ENCODE results near the gene HAP1. TPM values are rescaled to one million over a fixed set of nuclear protein-coding genes. Genes with fewer than 3 reads are reported as not detected.

The HAP1 gene
- total and polyA plus RNA-seq, 2 of the 8 experiments (the other 6 are each of a cell fraction or from before 2014, with no cell fraction given) = 2.3 to 3.6 TPM

DNA sequence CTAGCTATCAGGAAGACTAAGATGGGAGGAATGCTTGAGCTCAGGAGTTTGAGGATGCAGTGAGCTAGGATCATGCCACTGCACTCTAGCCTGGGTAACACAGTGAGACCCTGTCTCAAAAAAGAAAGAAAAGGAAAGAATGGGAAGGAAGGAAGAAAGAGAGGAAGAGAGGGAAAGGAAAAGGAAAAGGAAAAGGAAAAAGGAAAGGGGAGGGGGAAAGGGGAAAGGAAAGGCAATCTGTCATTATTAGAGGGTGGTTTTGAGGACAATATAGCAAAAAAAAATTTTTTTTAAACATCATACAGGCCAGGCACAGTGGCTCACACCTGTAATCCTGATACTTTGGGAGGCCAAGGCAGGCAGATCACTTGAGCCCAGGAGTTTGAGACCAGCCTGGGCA lies 31.7 kb upstream of the HAP1 start:
- no peak for FAIRE-seq
- no peak for DNase-seq (ENCODE audit: low read depth in 1 of 2, low spot score in 2 of 2)
- H3K4me3 ChIP-seq (ENCODE audit: extremely low read depth in 1 of 4, insufficient read depth in 2 of 4, low read depth in 3 of 4, low read length in 4 of 4) = no peak overlapping the region
- no peak overlapping the region for H3K14ac ChIP-seq (ENCODE audit: insufficient read length)
- no peak overlapping the region for H3K27ac ChIP-seq (ENCODE audit: low read depth, low read length)
- CTCF ChIA-PET (ENCODE audit: partially characterized antibody) = interaction anchor here (0.7 to 1.8 kb wide), 2 partner anchors 35 to 36 kb away, joined by 3 to 4 read pairs; no protein-coding TSS in a partner anchor
- no peak overlapping the region for H2BK120ac ChIP-seq (replicated peaks; ENCODE audit: low read depth, low read length)
- H4K5ac ChIP-seq (ENCODE audit: insufficient read length, low read depth, low read length) = no peak overlapping the region
- no peaks in the 10 kb centered on the region for H3K27me3 ChIP-seq (replicated peaks in 1 of 4; ENCODE audit: control insufficient read depth in 3 of 4, extremely low read depth in 1 of 4, insufficient read depth in 3 of 4, low read length in 3 of 4)
- no peaks in the 10 kb centered on the region for H3K4me1 ChIP-seq (replicated peaks in 1 of 4; ENCODE audit: control insufficient read depth in 3 of 4, insufficient read depth in 4 of 4, low read length in 3 of 4)
- no peak overlapping the region for H2AFZ ChIP-seq (ENCODE audit: low read length)
- H3K9ac ChIP-seq (replicated peaks in 1 of 4; ENCODE audit: extremely low read depth in 1 of 4, low read depth in 3 of 4, low read length in 3 of 4) = no peak overlapping the region
- POLR2A ChIA-PET (ENCODE audit: partially characterized antibody) = interaction anchor here (1.4 to 2.0 kb wide), 2 partner anchors 12 to 20 kb away, joined by 5 to 7 read pairs; partner anchors contain the start of gene JUP
- H3K79me1 ChIP-seq (ENCODE audit: low read depth, low read length) = peaks cover 1% of the 10 kb centered on the region; the same call in 1 of the 2 replicates
- no peaks in the 10 kb centered on the region for H3K79me2 ChIP-seq (ENCODE audit: control insufficient read depth in 1 of 2, insufficient read depth in 2 of 2, low read length in 2 of 2)
- no peak overlapping the region for H3K4me2 ChIP-seq (ENCODE audit: insufficient read depth in 1 of 2, low read depth in 2 of 2, low read length in 2 of 2)
- no peaks in the 10 kb centered on the region for H3K23me2 ChIP-seq (ENCODE audit: low read depth, low read length)
- no peak overlapping the region for H3K23ac ChIP-seq (ENCODE audit: insufficient read length)
- peaks cover 2 to 19% of the 10 kb centered on the region in 2 experiments for H4K20me1 ChIP-seq (replicated peaks in 1 of 2; ENCODE audit: control insufficient read depth in 1 of 2, insufficient read depth in 2 of 2, low read length in 2 of 2)
- H3K36me3 ChIP-seq (ENCODE audit: control insufficient read depth in 2 of 4, insufficient read depth in 4 of 4, low read length in 3 of 4) = peaks cover 29 to 75% (median 61%) of the 10 kb centered on the region in 4 experiments
- H4K8ac ChIP-seq (ENCODE audit: extremely low read depth, insufficient read depth, low read length) = no peak overlapping the region
- H2BK12ac ChIP-seq (ENCODE audit: low read depth, low read length) = no peak overlapping the region
- H4K91ac ChIP-seq (replicated peaks; ENCODE audit: insufficient read length, low read length) = no peak overlapping the region
- H2AK5ac ChIP-seq (ENCODE audit: low read depth, low read length) = no peak overlapping the region
- H3K18ac ChIP-seq (ENCODE audit: extremely low read depth, low read length) = no peak overlapping the region
- no peak overlapping the region for H2BK15ac ChIP-seq (ENCODE audit: low read length)
- no peak overlapping the region for H3K4ac ChIP-seq (replicated peaks; ENCODE audit: insufficient read length, low read depth, low read length)
- H2BK20ac ChIP-seq (ENCODE audit: low read length) = no peak overlapping the region
- no peaks in the 10 kb centered on the region for H3K9me3 ChIP-seq (ENCODE audit: insufficient read depth in 2 of 2, low read depth in 1 of 2, low read length in 1 of 2)
- no peak overlapping the region for H3K56ac ChIP-seq (replicated peaks; ENCODE audit: insufficient read length, low read depth, low read length)
- no peak overlapping the region for H2BK5ac ChIP-seq (ENCODE audit: low read depth, low read length)
- TF ChIP-seq GABPA (IDR thresholded peaks at IDR 0.05; ENCODE audit: borderline replicate concordance, insufficient read depth, low read length) (no peak), E2F6 (IDR thresholded peaks at IDR 0.05) (no peak), CREB1 (IDR thresholded peaks at IDR 0.05) (no peak), EP300 (IDR thresholded peaks at IDR 0.05; ENCODE audit: borderline replicate concordance in 1 of 2, low read depth in 2 of 2, low read length in 2 of 2) (no peak), ASH2L (IDR thresholded peaks at IDR 0.05; ENCODE audit: low read length) (no peak), SIRT6 (IDR thresholded peaks at IDR 0.05; ENCODE audit: low read length) (no peak)

Data from H1 (cell line).